ENCODE results near the gene SCNN1B.

SCNN1B gene

GRCh38 chr16:23420011-23420410 is 117.9 kb downstream of the SCNN1B start:
- no peak overlapping the region for H3K27ac ChIP-seq (replicated peaks)
- H3K4me3 ChIP-seq (replicated peaks; ENCODE audit: insufficient read depth, low read length): no peak overlapping the region
- no peaks in the 10 kb centered on the region for H3K27me3 ChIP-seq (ENCODE audit: insufficient read depth, poor library complexity, severe bottlenecking)
- no peak for DNase-seq (ENCODE audit: low read depth in 1 of 2, low spot score in 1 of 2)
- TF ChIP-seq GABPA (IDR thresholded peaks at IDR 0.05; ENCODE audit: low read depth) (no peak), CTCF (IDR thresholded peaks at IDR 0.05; ENCODE audit: insufficient read depth, low read length) (no peak), POLR2AphosphoS5 (IDR thresholded peaks at IDR 0.05; ENCODE audit: low read depth) (no peak), SPI1 (IDR thresholded peaks at IDR 0.05; ENCODE audit: borderline replicate concordance, low read depth) (no peak), REST (IDR thresholded peaks at IDR 0.05; ENCODE audit: insufficient replicate concordance, low read depth) (no peak)

- no peak for DNase-seq (ENCODE audit: low read depth in 1 of 2, low spot score in 1 of 2)
- H3K27me3 ChIP-seq (ENCODE audit: insufficient read depth, poor library complexity, severe bottlenecking): no peaks in the 10 kb centered on the region
- H3K4me3 ChIP-seq (replicated peaks; ENCODE audit: insufficient read depth, low read length): no peak overlapping the region
- H3K27ac ChIP-seq (replicated peaks): no peak overlapping the region
- TF ChIP-seq POLR2AphosphoS5 (IDR thresholded peaks at IDR 0.05; ENCODE audit: low read depth) (no peak), SPI1 (IDR thresholded peaks at IDR 0.05; ENCODE audit: borderline replicate concordance, low read depth) (no peak), REST (IDR thresholded peaks at IDR 0.05; ENCODE audit: insufficient replicate concordance, low read depth) (no peak), CTCF (IDR thresholded peaks at IDR 0.05; ENCODE audit: insufficient read depth, low read length) (no peak), GABPA (IDR thresholded peaks at IDR 0.05; ENCODE audit: low read depth) (no peak)
These were observed 121.5 kb downstream of the SCNN1B start for GRCh38 chr16:23423496-23424049.

- Histone ChIP-seq H3K4me3 (replicated peaks; ENCODE audit: insufficient read depth, low read length) (no peak overlapping the region), H3K27me3 (ENCODE audit: insufficient read depth, poor library complexity, severe bottlenecking) (no peaks in the 10 kb centered on the region), H3K27ac (replicated peaks) (no peak overlapping the region)
- TF ChIP-seq GABPA (IDR thresholded peaks at IDR 0.05; ENCODE audit: low read depth) (no peak), POLR2AphosphoS5 (IDR thresholded peaks at IDR 0.05; ENCODE audit: low read depth) (no peak), SPI1 (IDR thresholded peaks at IDR 0.05; ENCODE audit: borderline replicate concordance, low read depth) (no peak), REST (IDR thresholded peaks at IDR 0.05; ENCODE audit: insufficient replicate concordance, low read depth) (no peak), CTCF (IDR thresholded peaks at IDR 0.05; ENCODE audit: insufficient read depth, low read length) (no peak)
- DNase-seq (ENCODE audit: low read depth in 1 of 2, low spot score in 1 of 2): no peak
These were observed 122.3 kb downstream of the SCNN1B start for GRCh38 chr16:23424292-23424958.
